HG02884 (cell line): ENCODE data around the gene PHF13.
"Not testable (repeated sequence)": the region's sequence is repeated elsewhere in the genome, so short reads cannot be mapped to it uniquely, and the experiment has no call there.

Source experiments
- ATAC-seq: cut with Tn5 transposase; IDR thresholded peaks from one replicate; pipeline ENCODE4 v1.9.1; 2021; ENCODE audit warnings: mild to moderate bottlenecking, moderate library complexity; ENCODE audit not compliant: unreplicated experiment

PHF13 gene

GRCh38 chr1:6627031-6627430, 13.5 kb downstream of the PHF13 start:
- ATAC-seq, result no peak

GRCh38 chr1:6627841-6628545, 14.5 kb downstream of the PHF13 start:
- ATAC-seq, result no peak

GRCh38 chr1:6628971-6629479, 15.5 kb downstream of the PHF13 start:
- no peak for ATAC-seq

- ATAC-seq, result no peak
Observed at GRCh38 chr1:6630027-6630426, 16.5 kb downstream of the PHF13 start.

GRCh38 chr1:6631058-6631457, 17.5 kb downstream of the PHF13 start:
- no peak for ATAC-seq

GRCh38 chr1:6632588-6633514, 19.3 kb downstream of the PHF13 start:
- ATAC-seq, result no peak

GRCh38 chr1:6634371-6635052, 21.0 kb downstream of the PHF13 start:
- ATAC-seq, result no peak

- ATAC-seq, result no peak
Observed at GRCh38 chr1:6635161-6635909, 21.8 kb downstream of the PHF13 start.

GRCh38 chr1:6635910-6636760, 22.6 kb downstream of the PHF13 start:
- no peak for ATAC-seq

- ATAC-seq, result not testable (repeated sequence)
Observed at GRCh38 chr1:6636778-6637177, 23.2 kb downstream of the PHF13 start.

GRCh38 chr1:6637770-6638169, 24.2 kb downstream of the PHF13 start:
- no peak for ATAC-seq

- no peak for ATAC-seq
Observed at GRCh38 chr1:6638226-6638625, 24.7 kb downstream of the PHF13 start.

- ATAC-seq, result not testable (repeated sequence)
Observed at GRCh38 chr1:6640867-6641266, 27.3 kb downstream of the PHF13 start.

- no peak for ATAC-seq
Observed at GRCh38 chr1:6645018-6645417, 31.5 kb downstream of the PHF13 start.

GRCh38 chr1:6646499-6647148, 33.1 kb downstream of the PHF13 start:
- ATAC-seq, result no peak

- no peak for ATAC-seq
Observed at GRCh38 chr1:6648556-6648955, 35.0 kb downstream of the PHF13 start.

- ATAC-seq, result no peak
Observed at GRCh38 chr1:6651909-6652308, 38.4 kb downstream of the PHF13 start.

- ATAC-seq, result no peak
Observed at GRCh38 chr1:6652986-6653385, 39.5 kb downstream of the PHF13 start.
